H9 (cell line): ENCODE measurements around the gene NIM1K. TPM values are rescaled to one million over a fixed set of nuclear protein-coding genes. Genes with fewer than 3 reads are reported as not detected.

Source experiments
- DNase-seq: peaks from one replicate; pipeline ENCODE4 v3.0.0-alpha.2; 2017
- H2AFZ ChIP-seq: one replicate; pipeline ENCODE4 v1.6.1; 2013; ENCODE audit warnings: mild to moderate bottlenecking, low read length, control low read depth, moderate library complexity
- H2AK5ac ChIP-seq: 2 replicates; pipeline ENCODE4 v1.6.1; 2013; ENCODE audit warnings: low read length, control low read depth, mixed read lengths; ENCODE audit not compliant: insufficient read length
- H2BK120ac ChIP-seq: one replicate; pipeline ENCODE4 v1.6.1; 2013; ENCODE audit warnings: low read depth, mild to moderate bottlenecking, low read length, control low read depth, inconsistent platforms; ENCODE audit not compliant: poor library complexity, severe bottlenecking
- H2BK12ac ChIP-seq: 2 replicates; pipeline ENCODE4 v1.6.1; 2013; ENCODE audit warnings: low read length, control low read depth, mixed read lengths, low read depth; ENCODE audit not compliant: insufficient read length
- H2BK15ac ChIP-seq: 2 replicates; pipeline ENCODE4 v1.6.1; 2013; ENCODE audit warnings: low read depth, low read length, control low read depth
- H2BK20ac ChIP-seq: one replicate; pipeline ENCODE4 v1.6.1; 2013; ENCODE audit warnings: low read depth, mild to moderate bottlenecking, low read length, control low read depth, inconsistent platforms; ENCODE audit not compliant: poor library complexity, severe bottlenecking
- H2BK5ac ChIP-seq: 2 replicates; pipeline ENCODE4 v1.6.1; 2013; ENCODE audit warnings: low read length, control low read depth, mixed read lengths; ENCODE audit not compliant: insufficient read length
- H3K14ac ChIP-seq: 2 replicates; pipeline ENCODE4 v1.6.1; 2013; ENCODE audit warnings: low read length, control low read depth; ENCODE audit not compliant: insufficient read depth
- H3K18ac ChIP-seq: 2 replicates; pipeline ENCODE4 v1.6.1; 2013; ENCODE audit warnings: low read depth, mild to moderate bottlenecking, mixed read lengths, low read length, control low read depth; ENCODE audit not compliant: insufficient read length
- H3K23ac ChIP-seq: 2 replicates; pipeline ENCODE4 v1.6.1; 2013; ENCODE audit warnings: low read length, control low read depth, mixed read lengths, low read depth; ENCODE audit not compliant: insufficient read length
- H3K23me2 ChIP-seq: 2 replicates; pipeline ENCODE4 v1.6.1; 2013; ENCODE audit warnings: low read depth, mild to moderate bottlenecking, mixed read lengths, low read length, control low read depth; ENCODE audit not compliant: insufficient read length, poor library complexity, severe bottlenecking
- H3K27ac ChIP-seq: 2 replicates; pipeline ENCODE4 v1.5.1; 2013; ENCODE audit warnings: low read length, control low read depth, mixed read lengths, low read depth; ENCODE audit not compliant: insufficient read length
- H3K27me3 ChIP-seq: 2 replicates; pipeline ENCODE4 v1.6.1; 2013; ENCODE audit warnings: low read length, control low read depth, inconsistent platforms; ENCODE audit not compliant: insufficient read depth
- H3K4ac ChIP-seq: 2 replicates; pipeline ENCODE4 v1.6.1; 2013; ENCODE audit warnings: low read depth, mild to moderate bottlenecking, control low read depth, inconsistent platforms, low read length, moderate library complexity
- H3K4me1 ChIP-seq: 2 replicates; pipeline ENCODE4 v1.6.1; 2013; ENCODE audit warnings: low read length, control low read depth, inconsistent platforms; ENCODE audit not compliant: insufficient read depth
- H3K4me2 ChIP-seq: 2 replicates; pipeline ENCODE4 v1.6.1; 2013; ENCODE audit warnings: low read length, control low read depth, mixed read lengths; ENCODE audit not compliant: insufficient read length, insufficient read depth
- H3K56ac ChIP-seq: 2 replicates; pipeline ENCODE4 v1.6.1; 2013; ENCODE audit warnings: low read depth, mild to moderate bottlenecking, mixed read lengths, low read length, control low read depth; ENCODE audit not compliant: insufficient read length
- H3K79me1 ChIP-seq: 2 replicates; pipeline ENCODE4 v1.6.1; 2013; ENCODE audit warnings: low read depth, mild to moderate bottlenecking, moderate library complexity, low read length, control low read depth, inconsistent platforms; ENCODE audit not compliant: insufficient read depth, poor library complexity, severe bottlenecking
- H3K79me2 ChIP-seq: 2 replicates; pipeline ENCODE4 v1.6.1; 2013; ENCODE audit warnings: low read length, control low read depth, inconsistent platforms; ENCODE audit not compliant: insufficient read depth
- H3K9ac ChIP-seq: 2 replicates; pipeline ENCODE4 v1.6.1; 2013; ENCODE audit warnings: low read length, control low read depth, mixed read lengths; ENCODE audit not compliant: insufficient read length; ENCODE audit errors: extremely low read depth
- H3K9me3 ChIP-seq: one replicate; pipeline ENCODE4 v1.6.1; 2013; ENCODE audit warnings: low read depth, low read length, inconsistent platforms; ENCODE audit not compliant: control insufficient read depth
- H3T11ph ChIP-seq: one replicate; pipeline ENCODE4 v1.6.1; 2013; ENCODE audit warnings: mild to moderate bottlenecking, low read length, control low read depth, inconsistent platforms
- H4K20me1 ChIP-seq: one replicate; pipeline ENCODE4 v1.6.1; 2013; ENCODE audit not compliant: control insufficient read depth, insufficient read length, insufficient read depth
- H4K5ac ChIP-seq: 2 replicates; pipeline ENCODE4 v1.6.1; 2013; ENCODE audit warnings: low read depth, mild to moderate bottlenecking, mixed read lengths, low read length, control low read depth; ENCODE audit not compliant: insufficient read length
- H4K8ac ChIP-seq: replicated peaks from 2 replicates; pipeline ENCODE4 v1.6.1; 2013; ENCODE audit warnings: low read length, control low read depth, mixed read lengths, low read depth; ENCODE audit not compliant: insufficient read length
- H4K91ac ChIP-seq: 2 replicates; pipeline ENCODE4 v1.6.1; 2013; ENCODE audit warnings: low read depth, mild to moderate bottlenecking, moderate library complexity, mixed read lengths, low read length, control low read depth; ENCODE audit not compliant: insufficient read length
- H3K27ac Mint-ChIP-seq, 3 experiments: 2 replicates in 2 of 3; 3 replicates in 1 of 3; pipeline ENCODE4 v1.8.0; 2020 to 2021; ENCODE audit warnings: mixed read lengths in 3 of 3, mild to moderate bottlenecking in 1 of 3, moderate library complexity in 1 of 3
- H3K27me3 Mint-ChIP-seq: 2 replicates; pipeline ENCODE4 v1.8.0; 2021; ENCODE audit warnings: low read depth, mild to moderate bottlenecking, moderate library complexity, mixed read lengths
- H3K36me3 Mint-ChIP-seq, 3 experiments: 2 replicates in 2 of 3; 3 replicates in 1 of 3; pipeline ENCODE4 v1.8.0; 2020 to 2021; ENCODE audit warnings: low read depth in 3 of 3, mixed read lengths in 3 of 3; ENCODE audit not compliant: insufficient read depth in 1 of 3
- H3K4me1 Mint-ChIP-seq, 2 experiments: 2 replicates each; pipeline ENCODE4 v1.8.0; 2020; ENCODE audit warnings: mixed read lengths in 2 of 2
- H3K4me3 Mint-ChIP-seq, 2 experiments: 2 replicates in 1 of 2; 3 replicates in 1 of 2; pipeline ENCODE4 v1.8.0; 2020 to 2021; ENCODE audit warnings: mild to moderate bottlenecking in 2 of 2, mixed read lengths in 2 of 2, moderate library complexity in 1 of 2
- H3K9me3 Mint-ChIP-seq, 2 experiments: 2 replicates in 1 of 2; 3 replicates in 1 of 2; pipeline ENCODE4 v1.8.0; 2020; ENCODE audit warnings: mild to moderate bottlenecking in 2 of 2, mixed read lengths in 2 of 2, moderate library complexity in 1 of 2
- WGBS: extraction: QIAGEN DNeasy Blood & Tissue Kit; methylation state at CpG from one replicate; pipeline ENCODE4 v1.1.7; 2013; ENCODE audit warnings: missing lambda C conversion rate, low lambda C conversion rate, mixed read lengths; ENCODE audit not compliant: insufficient read length; ENCODE audit errors: extremely low coverage; 5-methylcytosine and 5-hydroxymethylcytosine counted together
- total RNA-seq: library from RNA; stranded (reverse); gene quantifications from 2 replicates; pipeline ENCODE4 v1.2.1, GENCODE V29; 2021
- TF ChIP-seq, protein P1 (sequence below): fragments of 200-600 bp; sonication (generic); conservative IDR thresholded peaks from 3 replicates; pipeline ENCODE4 v1.8.0; 2021; ENCODE audit warnings: antibody characterized with exemption, mild to moderate bottlenecking

NIM1K gene
- total RNA-seq, 1 experiment from 2014 or later = 0.07 TPM

DNA sequence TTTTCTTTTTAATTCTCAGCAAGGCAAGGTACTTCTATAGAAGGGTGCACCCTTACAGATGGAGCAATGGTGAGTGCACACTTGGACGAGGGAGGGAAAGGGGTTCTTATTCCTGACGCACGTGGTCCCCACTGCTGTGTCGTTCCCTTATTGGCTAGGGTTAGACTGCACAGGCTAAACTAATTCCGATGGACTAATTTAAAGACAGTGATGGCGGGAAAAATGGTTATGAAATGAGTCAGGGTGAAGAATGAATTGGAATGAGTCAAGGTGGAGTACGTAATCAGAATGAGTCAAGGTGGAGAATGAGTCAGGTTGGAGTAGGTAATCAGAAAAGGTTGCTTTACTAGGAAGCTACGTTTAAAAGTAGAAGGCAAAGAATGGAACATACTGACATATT lies 123.2 kb downstream of the NIM1K start:
- Histone ChIP-seq H3K27me3 (no peaks in the 10 kb centered on the region), H2BK120ac (no peak overlapping the region), H4K91ac (no peak overlapping the region), H3K18ac (no peak overlapping the region), H3K4me1 (peaks cover 3% of the 10 kb centered on the region; the same call in 1 of the 2 replicates), H3T11ph (no peak overlapping the region), H2BK12ac (no peak overlapping the region), H2BK5ac (no peak overlapping the region), H3K56ac (no peak overlapping the region), H3K4ac (no peak overlapping the region), H2AFZ (no peak overlapping the region), H3K14ac (no peak overlapping the region), H3K79me1 (no peaks in the 10 kb centered on the region), H3K23me2 (peaks cover 13% of the 10 kb centered on the region), H3K27ac (no peak overlapping the region), H3K4me2 (no peak overlapping the region), H3K23ac (no peak overlapping the region), H2BK20ac (no peak overlapping the region), H3K9me3 (no peaks in the 10 kb centered on the region), H3K9ac (no peak overlapping the region), H4K20me1 (peaks cover 3% of the 10 kb centered on the region), H4K5ac (no peak overlapping the region), H2AK5ac (no peak overlapping the region), H4K8ac (no peak overlapping the region), H3K79me2 (peaks cover 29% of the 10 kb centered on the region; the same call in 1 of the 2 replicates), H2BK15ac (no peak overlapping the region)
- Mint-ChIP-seq H3K27ac (no peak overlapping the region), H3K4me1 (peaks cover 26 to 29% of the 10 kb centered on the region in 2 experiments), H3K27me3 (peaks cover 1% of the 10 kb centered on the region), H3K9me3 (peaks cover 2 to 9% of the 10 kb centered on the region in 2 experiments; a peak in 4 of 5 replicates), H3K36me3 (peaks cover 12 to 26% (median 15%) of the 10 kb centered on the region in 3 experiments), H3K4me3 (no peak overlapping the region)
- WGBS = no CpG with 5 or more reads among the region's 8 CpGs
- no peak for DNase-seq
- TF ChIP-seq, protein P1, sequence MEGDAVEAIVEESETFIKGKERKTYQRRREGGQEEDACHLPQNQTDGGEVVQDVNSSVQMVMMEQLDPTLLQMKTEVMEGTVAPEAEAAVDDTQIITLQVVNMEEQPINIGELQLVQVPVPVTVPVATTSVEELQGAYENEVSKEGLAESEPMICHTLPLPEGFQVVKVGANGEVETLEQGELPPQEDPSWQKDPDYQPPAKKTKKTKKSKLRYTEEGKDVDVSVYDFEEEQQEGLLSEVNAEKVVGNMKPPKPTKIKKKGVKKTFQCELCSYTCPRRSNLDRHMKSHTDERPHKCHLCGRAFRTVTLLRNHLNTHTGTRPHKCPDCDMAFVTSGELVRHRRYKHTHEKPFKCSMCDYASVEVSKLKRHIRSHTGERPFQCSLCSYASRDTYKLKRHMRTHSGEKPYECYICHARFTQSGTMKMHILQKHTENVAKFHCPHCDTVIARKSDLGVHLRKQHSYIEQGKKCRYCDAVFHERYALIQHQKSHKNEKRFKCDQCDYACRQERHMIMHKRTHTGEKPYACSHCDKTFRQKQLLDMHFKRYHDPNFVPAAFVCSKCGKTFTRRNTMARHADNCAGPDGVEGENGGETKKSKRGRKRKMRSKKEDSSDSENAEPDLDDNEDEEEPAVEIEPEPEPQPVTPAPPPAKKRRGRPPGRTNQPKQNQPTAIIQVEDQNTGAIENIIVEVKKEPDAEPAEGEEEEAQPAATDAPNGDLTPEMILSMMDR = no peak
